ENCODE data around the gene CYTH1.
"Not testable (repeated sequence)": the region's sequence is repeated elsewhere in the genome, so short reads cannot be mapped to it uniquely, and the experiment has no call there.

The CYTH1 gene

GRCh38 chr17:78687944-78688343 is 94.1 kb downstream of the CYTH1 start:
- no peak for DNase-seq (ENCODE audit: low read depth)

- no peak for DNase-seq (ENCODE audit: low read depth)
Observed at GRCh38 chr17:78687125-78687524, 94.9 kb downstream of the CYTH1 start.

- DNase-seq (ENCODE audit: low read depth) = no peak
Observed at GRCh38 chr17:78684026-78684425, 98.0 kb downstream of the CYTH1 start.

GRCh38 chr17:78683408-78683961 is 98.6 kb downstream of the CYTH1 start:
- no peak for DNase-seq (ENCODE audit: low read depth)

- DNase-seq (ENCODE audit: low read depth) = no peak
Observed at GRCh38 chr17:78682363-78682762, 99.7 kb downstream of the CYTH1 start.

GRCh38 chr17:78680436-78680835 is 101.6 kb downstream of the CYTH1 start:
- DNase-seq (ENCODE audit: low read depth) = no peak

GRCh38 chr17:78679495-78680395 is 102.3 kb downstream of the CYTH1 start:
- DNase-seq (ENCODE audit: low read depth) = no peak

- no peak for DNase-seq (ENCODE audit: low read depth)
Observed at GRCh38 chr17:78678711-78679110, 103.4 kb downstream of the CYTH1 start.

GRCh38 chr17:78678222-78678557 is 103.9 kb downstream of the CYTH1 start:
- DNase-seq (ENCODE audit: low read depth) = no peak

- DNase-seq (ENCODE audit: low read depth) = no peak
Observed at GRCh38 chr17:78677303-78678221, 104.5 kb downstream of the CYTH1 start.

- DNase-seq (ENCODE audit: low read depth) = no peak
Observed at GRCh38 chr17:78676412-78677302, 105.4 kb downstream of the CYTH1 start.

- no peak for DNase-seq (ENCODE audit: low read depth)
Observed at GRCh38 chr17:78675836-78676235, 106.2 kb downstream of the CYTH1 start.

- DNase-seq (ENCODE audit: low read depth) = no peak
Observed at GRCh38 chr17:78675316-78675616, 106.8 kb downstream of the CYTH1 start.

- no peak for DNase-seq (ENCODE audit: low read depth)
Observed at GRCh38 chr17:78674595-78675315, 107.3 kb downstream of the CYTH1 start.

- DNase-seq (ENCODE audit: low read depth) = no peak
Observed at GRCh38 chr17:78674156-78674555, 107.9 kb downstream of the CYTH1 start.

- DNase-seq (ENCODE audit: low read depth) = no peak
Observed at GRCh38 chr17:78673395-78673794, 108.7 kb downstream of the CYTH1 start.

- DNase-seq (ENCODE audit: low read depth) = no peak
Observed at GRCh38 chr17:78672871-78673371, 109.2 kb downstream of the CYTH1 start.

- no peak for DNase-seq (ENCODE audit: low read depth)
Observed at GRCh38 chr17:78672005-78672404, 110.1 kb downstream of the CYTH1 start.

GRCh38 chr17:78671726-78672001 is 110.4 kb downstream of the CYTH1 start:
- not testable (repeated sequence) for DNase-seq (ENCODE audit: low read depth)

- no peak for DNase-seq (ENCODE audit: low read depth)
Observed at GRCh38 chr17:78670850-78671725, 111.0 kb downstream of the CYTH1 start.
